D721Med (cell line): ENCODE results near the gene ZNF628.

Experiments
- DNase-seq: peaks from one replicate; pipeline ENCODE4 v3.0.0; 2011; ENCODE audit warnings: low spot score; ENCODE audit not compliant: insufficient read length
- FAIRE-seq: peaks from 2 replicates; lab custom pipeline; 2011; peaks lifted over from hg19 to GRCh38; lab: Jason Lieb, UNC
- TF ChIP-seq, protein P1 (sequence below): IDR thresholded peaks from 2 replicates; pipeline ENCODE4 v1.5.1; 2012; ENCODE audit warnings: mild to moderate bottlenecking, control low read depth; ENCODE audit not compliant: insufficient read depth; ENCODE audit errors: missing control alignments

The ZNF628 gene

DNA sequence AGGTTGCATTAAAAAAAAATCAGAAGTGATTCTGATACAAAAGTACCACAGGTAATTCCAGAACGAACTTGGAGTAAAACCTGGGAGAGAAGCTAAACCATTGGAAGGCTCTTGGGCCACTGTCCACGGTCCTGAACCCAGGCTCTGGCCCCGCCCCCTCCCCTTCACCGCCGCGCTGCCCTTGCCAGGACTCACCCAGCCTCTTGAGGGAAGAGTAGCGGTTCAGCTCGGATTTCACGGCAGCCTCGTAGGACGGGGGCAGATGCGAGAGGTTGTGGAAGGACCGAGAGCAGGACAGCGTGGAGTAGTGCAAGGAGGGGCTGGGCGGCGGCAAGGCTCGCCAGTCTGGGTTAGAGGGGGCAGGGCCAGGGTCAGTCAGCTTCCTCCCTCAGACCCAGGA, 39.0 kb upstream of the ZNF628 start:
- DNase-seq (no peak), FAIRE-seq (no peak)
- TF ChIP-seq, protein P1, sequence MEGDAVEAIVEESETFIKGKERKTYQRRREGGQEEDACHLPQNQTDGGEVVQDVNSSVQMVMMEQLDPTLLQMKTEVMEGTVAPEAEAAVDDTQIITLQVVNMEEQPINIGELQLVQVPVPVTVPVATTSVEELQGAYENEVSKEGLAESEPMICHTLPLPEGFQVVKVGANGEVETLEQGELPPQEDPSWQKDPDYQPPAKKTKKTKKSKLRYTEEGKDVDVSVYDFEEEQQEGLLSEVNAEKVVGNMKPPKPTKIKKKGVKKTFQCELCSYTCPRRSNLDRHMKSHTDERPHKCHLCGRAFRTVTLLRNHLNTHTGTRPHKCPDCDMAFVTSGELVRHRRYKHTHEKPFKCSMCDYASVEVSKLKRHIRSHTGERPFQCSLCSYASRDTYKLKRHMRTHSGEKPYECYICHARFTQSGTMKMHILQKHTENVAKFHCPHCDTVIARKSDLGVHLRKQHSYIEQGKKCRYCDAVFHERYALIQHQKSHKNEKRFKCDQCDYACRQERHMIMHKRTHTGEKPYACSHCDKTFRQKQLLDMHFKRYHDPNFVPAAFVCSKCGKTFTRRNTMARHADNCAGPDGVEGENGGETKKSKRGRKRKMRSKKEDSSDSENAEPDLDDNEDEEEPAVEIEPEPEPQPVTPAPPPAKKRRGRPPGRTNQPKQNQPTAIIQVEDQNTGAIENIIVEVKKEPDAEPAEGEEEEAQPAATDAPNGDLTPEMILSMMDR: no peak

DNA sequence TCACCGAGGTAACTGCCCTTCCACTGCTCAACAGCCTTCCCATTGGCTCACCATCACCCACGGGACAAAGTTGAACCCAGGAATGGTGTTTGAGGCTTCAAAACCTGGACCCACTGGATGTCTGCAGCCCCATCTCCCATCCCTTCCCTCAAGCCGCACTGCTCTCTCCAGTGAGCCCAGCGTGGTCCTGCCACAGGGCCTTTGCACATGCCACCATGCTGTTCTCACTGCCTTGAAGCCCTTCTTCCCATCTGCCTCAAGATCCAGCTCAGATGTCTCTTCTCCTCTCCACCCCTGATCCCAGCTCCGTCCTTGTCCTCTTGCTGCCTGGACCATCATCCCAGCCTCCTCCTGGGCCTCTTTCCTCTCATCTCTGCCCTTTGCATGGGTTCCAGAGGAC, 37.4 kb upstream of the ZNF628 start:
- DNase-seq (no peak), FAIRE-seq (no peak)
- TF ChIP-seq, protein P1: no peak

DNA sequence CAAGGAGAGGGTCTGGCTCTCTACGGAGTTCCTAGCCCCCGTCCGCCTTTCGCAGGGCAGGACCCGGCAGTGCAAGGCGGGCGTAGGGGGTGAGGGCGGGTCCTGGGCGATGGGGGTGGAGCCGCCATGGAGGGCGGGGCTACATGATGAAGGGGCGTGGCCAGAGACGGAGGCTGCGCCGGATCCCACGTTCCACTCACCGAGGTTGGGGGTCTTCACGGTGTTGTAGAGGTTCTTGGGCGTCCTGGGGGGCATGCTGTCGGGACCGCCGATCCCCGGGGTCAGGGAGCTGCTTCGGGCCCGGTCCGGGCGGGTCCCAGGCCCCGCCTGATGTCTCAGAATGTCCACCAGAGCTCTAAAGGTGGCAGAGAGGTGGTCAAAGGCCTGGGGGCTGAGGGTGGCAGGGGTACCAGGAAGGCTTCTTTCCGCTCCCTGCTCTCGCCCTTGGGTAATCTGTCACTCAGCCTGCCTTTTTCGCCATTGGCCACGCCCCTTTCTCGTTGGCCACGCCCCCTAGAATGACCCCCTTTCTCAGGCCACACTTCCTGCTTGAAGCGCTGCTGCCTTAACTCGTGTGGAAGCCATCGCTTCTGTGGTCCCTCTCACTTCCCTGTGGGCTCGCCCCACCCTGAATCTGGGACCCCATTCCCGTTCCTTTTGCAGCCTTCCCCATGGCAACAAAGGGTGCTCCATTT, 35.9 kb upstream of the ZNF628 start:
- TF ChIP-seq, protein P1: no peak
- DNase-seq: no peak
- no peak for FAIRE-seq

DNA sequence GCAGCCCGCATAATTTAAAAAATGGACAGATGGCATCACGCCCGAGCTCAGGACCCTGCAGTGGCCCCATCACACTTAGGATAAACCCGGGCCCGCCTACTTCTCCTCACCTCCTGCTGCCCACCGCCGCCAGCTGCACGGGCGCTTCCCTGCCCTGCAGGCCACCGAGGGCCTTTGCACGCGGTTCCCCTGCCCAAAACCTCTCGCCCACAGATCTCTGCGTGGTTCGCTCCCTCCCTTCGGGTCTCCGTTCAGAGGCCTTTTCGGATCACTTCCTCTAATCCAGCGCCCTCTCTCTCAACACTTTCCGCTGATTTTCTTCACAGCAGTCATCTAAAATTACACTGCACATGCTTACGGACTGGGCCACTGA, 35.1 kb upstream of the ZNF628 start:
- TF ChIP-seq, protein P1: no peak
- no peak for DNase-seq
- no peak for FAIRE-seq

DNA sequence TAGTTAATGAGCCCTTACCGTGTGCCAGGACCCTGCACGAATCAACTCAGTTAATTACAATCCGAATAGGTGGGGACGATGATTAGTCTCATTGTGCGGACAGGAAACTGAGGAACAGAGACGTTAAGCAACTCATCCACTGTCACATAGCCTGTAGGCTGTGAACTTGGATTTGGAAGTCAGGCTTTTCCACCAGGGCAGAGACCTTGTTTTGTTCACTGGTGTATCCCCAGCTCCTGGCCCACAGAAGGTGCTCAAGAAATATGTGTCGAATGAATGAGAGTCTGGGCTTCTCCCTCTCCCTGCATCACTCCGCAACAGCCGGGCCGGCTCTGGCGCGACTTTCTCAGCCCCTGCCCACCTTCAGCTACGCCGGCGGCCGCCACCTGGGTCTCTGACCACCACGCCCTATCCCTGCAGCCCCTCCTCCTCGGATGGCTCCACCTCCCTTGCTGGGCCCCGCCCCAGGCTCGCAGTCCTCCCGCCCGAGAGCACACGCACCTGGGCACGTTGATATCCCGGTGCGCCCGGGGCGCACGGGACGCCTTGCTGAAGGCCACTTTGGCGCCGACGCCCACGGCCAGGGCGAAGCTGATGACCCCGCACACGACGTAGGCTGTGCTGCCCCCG, 34.6 kb upstream of the ZNF628 start:
- FAIRE-seq: no peak
- DNase-seq: no peak
- TF ChIP-seq, protein P1: no peak

DNA sequence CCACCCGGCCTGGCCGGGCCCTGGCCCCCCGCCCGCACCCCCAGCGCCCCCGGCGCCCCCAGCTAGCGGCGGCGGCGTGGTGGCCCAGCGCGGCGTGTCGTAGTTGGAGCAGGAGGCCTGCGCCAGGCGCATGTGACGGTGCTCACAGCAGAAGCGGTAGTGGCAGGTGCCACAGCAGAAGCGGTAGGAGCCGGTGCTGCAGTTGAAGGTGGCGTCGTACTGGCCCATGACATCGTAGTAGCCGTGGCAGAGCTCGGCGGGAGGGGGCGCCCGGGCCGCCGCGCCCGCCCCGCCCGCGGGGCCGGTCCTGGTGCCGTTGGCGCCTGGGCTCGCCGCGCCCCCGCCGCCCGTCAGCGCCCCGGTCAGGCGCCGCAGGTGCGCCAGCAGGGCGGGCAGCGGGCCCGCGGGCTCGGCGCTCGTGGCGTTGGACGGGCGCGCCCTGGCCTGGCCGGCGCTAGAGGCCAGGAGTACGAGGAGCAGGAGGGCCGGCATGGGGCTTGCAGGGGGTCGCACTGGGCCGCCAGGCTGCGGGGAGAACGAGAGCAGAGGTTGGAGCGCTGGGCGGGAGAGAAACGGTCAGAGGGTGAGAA, 34.0 kb upstream of the ZNF628 start:
- TF ChIP-seq, protein P1: no peak
- DNase-seq: no peak
- FAIRE-seq: no peak
